Vagina (tissue), 2 donors: ENCODE data around the gene SLC25A1. TPM values are rescaled to one million over a fixed set of nuclear protein-coding genes. Genes with fewer than 3 reads are reported as not detected.

Source experiments
- DNase-seq, 2 donors: peaks; one replicate each; pipeline ENCODE4 v3.0.0-alpha.2; 2017; ENCODE audit errors: extremely low spot score in 2 of 2
- H3K27ac ChIP-seq: fragments of 200-600 bp; sonication (generic); one replicate; pipeline ENCODE4 v1.5.1; 2019
- H3K27me3 ChIP-seq: fragments of 200-600 bp; sonication (generic); one replicate; pipeline ENCODE4 v1.5.1; 2019
- H3K36me3 ChIP-seq, 2 donors: fragments of 200-600 bp; sonication (generic); one replicate each; pipeline ENCODE4 v1.5.1; 2017 to 2019
- H3K4me1 ChIP-seq: fragments of 200-600 bp; sonication (generic); one replicate; pipeline ENCODE4 v1.5.1; 2019
- H3K4me3 ChIP-seq, 2 donors: fragments of 200-600 bp; sonication (generic); 1 replicate in 1 of 2; 2 replicates in 1 of 2; pipeline ENCODE4 v1.5.1; 2016 to 2019
- H3K9me3 ChIP-seq: fragments of 200-600 bp; sonication (generic); one replicate; pipeline ENCODE4 v1.5.1; 2019
- CTCF ChIP-seq, 3 experiments: fragments of 450-650 bp in 2 of 3; fragments of 200-600 bp in 1 of 3; sonication (generic) in 1 of 3; IDR thresholded peaks; one replicate each; pipeline ENCODE4 v1.5.1; 2017 to 2019; ENCODE audit warnings: antibody characterized with exemption in 3 of 3, mild to moderate bottlenecking in 2 of 3, moderate library complexity in 2 of 3
- POLR2A ChIP-seq, 2 donors: fragments of 450-650 bp; IDR thresholded peaks; one replicate each; pipeline ENCODE4 v1.6.1; 2017; ENCODE audit warnings: antibody characterized with exemption in 2 of 2, mild to moderate bottlenecking in 2 of 2, moderate library complexity in 2 of 2
- POLR2AphosphoS5 ChIP-seq, 2 donors: sonication (generic); formaldehyde crosslinking; IDR thresholded peaks; one replicate each; pipeline ENCODE4 v1.9.0; 2017; ENCODE audit warnings: antibody characterized with exemption in 2 of 2, mild to moderate bottlenecking in 2 of 2, low read depth in 1 of 2; ENCODE audit not compliant: insufficient read depth in 1 of 2
- intact Hi-C: fragments of 100-400 bp; cut with DNase I; formaldehyde crosslinking; loops from one replicate; pipeline ENCODE4 v1.15.1; 2023
- total RNA-seq: library from RNA; depleted of rRNA; stranded (reverse); fragments of >200 nt; gene quantifications from one replicate; pipeline ENCODE4 v1.2.3, GENCODE V29; 2016

The SLC25A1 gene
- total RNA-seq, 1 donor from 2014 or later = 44.2 TPM

GRCh38 chr22:19128946-19129727, 49.4 kb downstream of the SLC25A1 start:
- intact Hi-C loops = no loop called here
- H3K9me3 ChIP-seq = no peaks in the 10 kb centered on the region
- no peak overlapping the region for H3K27ac ChIP-seq
- no peak for TF ChIP-seq POLR2AphosphoS5 (IDR thresholded peaks at IDR 0.05; ENCODE audit: insufficient read depth in 1 of 2, low read depth in 1 of 2)
- TF ChIP-seq POLR2A (IDR thresholded peaks at IDR 0.05) = no peak
- no peak for TF ChIP-seq CTCF (IDR thresholded peaks at IDR 0.05)
- no peak for DNase-seq
- peaks cover 4 to 10% of the 10 kb centered on the region in 2 donors for H3K36me3 ChIP-seq
- no peak overlapping the region for H3K4me3 ChIP-seq
- no peaks in the 10 kb centered on the region for H3K27me3 ChIP-seq
- peaks cover 33% of the 10 kb centered on the region for H3K4me1 ChIP-seq

DNA sequence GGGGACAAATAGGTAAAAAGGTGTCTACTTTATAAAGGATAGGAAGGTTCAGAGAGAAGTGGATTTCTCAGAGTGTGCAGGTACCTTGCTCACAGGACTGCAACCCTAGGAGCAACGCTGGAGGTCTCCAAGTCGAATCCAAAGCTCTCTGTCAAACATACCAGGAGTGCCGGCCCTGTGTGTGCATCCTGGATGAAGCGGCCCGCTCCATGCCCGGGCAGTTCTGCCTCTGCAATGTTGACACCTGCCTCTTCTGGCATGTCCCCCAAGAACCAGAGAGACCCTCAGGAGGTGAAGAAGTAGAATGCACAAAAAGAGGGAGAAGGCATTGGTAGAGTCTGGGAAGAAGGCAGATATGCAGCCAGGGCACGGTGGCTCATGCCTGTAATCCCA, 50.5 kb downstream of the SLC25A1 start:
- DNase-seq = no peak
- no peaks in the 10 kb centered on the region for H3K27me3 ChIP-seq
- intact Hi-C loops = no loop called here

DNA sequence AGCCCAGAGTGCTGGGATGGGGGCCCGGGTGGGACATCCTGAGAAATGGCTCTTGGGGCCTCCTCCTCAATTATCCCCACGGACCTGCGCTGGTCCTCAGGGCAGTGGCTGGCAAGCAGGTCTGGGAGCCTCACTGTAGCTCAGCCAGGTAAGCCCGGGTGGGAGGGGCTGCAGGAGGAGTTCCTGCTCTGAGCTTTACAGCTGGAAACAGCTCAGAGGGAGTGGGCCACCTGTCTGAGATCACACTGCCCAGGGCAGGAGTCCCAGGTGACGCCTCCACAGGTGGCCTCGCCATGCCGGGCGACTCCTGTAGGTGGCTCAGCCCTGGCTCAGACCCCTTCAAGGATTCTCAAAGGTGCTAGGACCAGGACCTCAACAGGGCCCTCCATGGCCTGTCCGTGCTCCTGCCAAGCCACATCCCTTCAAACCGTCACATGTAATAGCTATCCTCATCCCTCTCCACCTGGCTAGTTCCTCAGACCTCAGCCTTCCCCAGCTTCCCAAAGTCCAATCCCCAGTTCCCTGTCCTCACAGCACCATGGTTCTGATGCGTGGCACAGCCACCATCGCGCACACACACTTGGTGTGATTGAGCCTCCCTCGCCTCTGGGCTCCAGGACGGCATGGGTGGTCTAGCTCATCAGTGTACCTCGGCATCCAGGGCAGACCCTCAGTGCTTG, 51.1 kb downstream of the SLC25A1 start:
- no peak for DNase-seq
- Histone ChIP-seq H3K4me3 (no peak overlapping the region), H3K4me1 (peaks cover 41% of the 10 kb centered on the region), H3K36me3 (no peaks in the 10 kb centered on the region), H3K27me3 (no peaks in the 10 kb centered on the region), H3K9me3 (no peaks in the 10 kb centered on the region), H3K27ac (peak overlapping the region; percentile 30)
- TF ChIP-seq POLR2A (IDR thresholded peaks at IDR 0.05) (no peak), POLR2AphosphoS5 (IDR thresholded peaks at IDR 0.05; ENCODE audit: insufficient read depth in 1 of 2, low read depth in 1 of 2) (peak in 1 of 2 donors; percentile 30)
- intact Hi-C loops = no loop called here

More for the DNA sequence above, 50.5 kb downstream of the SLC25A1 start:
- TF ChIP-seq CTCF (IDR thresholded peaks at IDR 0.05) (no peak), POLR2A (IDR thresholded peaks at IDR 0.05) (no peak), POLR2AphosphoS5 (IDR thresholded peaks at IDR 0.05; ENCODE audit: insufficient read depth in 1 of 2, low read depth in 1 of 2) (no peak)
- Histone ChIP-seq H3K4me3 (no peak overlapping the region), H3K27ac (no peak overlapping the region), H3K36me3 (no peaks in the 10 kb centered on the region), H3K4me1 (peaks cover 37% of the 10 kb centered on the region), H3K9me3 (no peaks in the 10 kb centered on the region)

DNA sequence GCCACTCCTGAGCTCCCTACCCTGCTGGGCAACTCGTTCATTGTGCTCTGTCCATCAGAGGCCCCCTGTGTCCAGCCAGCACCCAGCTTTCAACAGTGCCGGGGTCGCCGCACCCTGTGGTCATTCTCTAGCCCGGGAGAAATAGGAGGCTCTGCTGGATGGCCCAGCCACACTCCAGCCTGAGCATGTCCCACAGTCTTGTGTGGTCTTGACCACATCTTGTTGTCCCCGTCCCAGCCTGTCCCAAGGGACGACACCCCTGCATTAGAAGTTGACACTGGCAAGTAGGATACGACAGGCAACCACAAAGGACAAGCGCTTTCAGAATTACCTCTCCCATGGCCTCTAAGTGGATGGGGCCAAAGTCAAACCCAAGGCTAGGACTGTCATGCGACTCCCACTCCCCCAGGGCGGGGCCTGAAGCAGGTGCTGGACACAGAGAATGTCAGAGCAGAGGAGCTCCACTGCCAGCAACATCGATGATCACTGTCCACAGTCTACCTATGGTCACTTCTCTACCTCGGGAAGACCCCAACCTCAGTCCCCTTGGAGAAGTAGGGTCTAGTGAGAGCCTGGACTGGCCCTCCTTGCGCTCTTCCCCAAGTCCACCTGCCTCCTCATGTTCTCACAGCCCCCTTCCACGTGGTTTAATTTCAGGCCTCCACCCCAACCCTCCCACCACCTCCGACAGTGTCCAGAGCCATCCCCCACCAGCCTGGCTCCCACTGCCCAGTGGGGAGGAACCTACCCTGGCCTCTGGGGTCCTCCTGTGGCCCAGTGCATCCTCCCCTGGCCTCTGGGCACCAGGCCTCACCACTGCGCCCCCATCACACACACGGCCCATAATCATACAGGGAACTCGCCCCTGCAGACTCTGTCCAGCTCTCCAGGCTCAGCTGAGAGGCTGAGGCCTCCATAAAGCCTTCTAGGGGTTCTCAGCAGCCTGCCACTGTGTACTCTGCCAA, 51.9 kb downstream of the SLC25A1 start:
- H3K4me3 ChIP-seq = no peak overlapping the region
- H3K27me3 ChIP-seq = no peaks in the 10 kb centered on the region
- H3K36me3 ChIP-seq = no peaks in the 10 kb centered on the region
- peak overlapping the region; percentile 30 for H3K27ac ChIP-seq
- DNase-seq = no peak
- intact Hi-C loops = no loop called here
- H3K9me3 ChIP-seq = no peaks in the 10 kb centered on the region
- H3K4me1 ChIP-seq = peaks cover 41% of the 10 kb centered on the region
- no peak for TF ChIP-seq POLR2A (IDR thresholded peaks at IDR 0.05)
- TF ChIP-seq POLR2AphosphoS5 (IDR thresholded peaks at IDR 0.05; ENCODE audit: insufficient read depth in 1 of 2, low read depth in 1 of 2) = no peak
- TF ChIP-seq CTCF (IDR thresholded peaks at IDR 0.05) = no peak

Other genes starting within 250 kb of the SLC25A1 start
- gene PRODH, start 242.4 kb downstream of the SLC25A1 start, total RNA-seq = 17.4 TPM
- 66.3 TPM for gene DGCR2, start 56.3 kb downstream of the SLC25A1 start, total RNA-seq
- gene TSSK2, start 47.4 kb downstream of the SLC25A1 start, total RNA-seq = not detected
- gene ESS2, start 34.1 kb downstream of the SLC25A1 start, total RNA-seq = 13.8 TPM
- not detected for gene GSC2, start 28.4 kb downstream of the SLC25A1 start, total RNA-seq
- 5.4 TPM for gene CLTCL1, start 113.0 kb upstream of the SLC25A1 start, total RNA-seq